ENCODE measurements around the gene WASHC4.

WASHC4 gene, protein sequence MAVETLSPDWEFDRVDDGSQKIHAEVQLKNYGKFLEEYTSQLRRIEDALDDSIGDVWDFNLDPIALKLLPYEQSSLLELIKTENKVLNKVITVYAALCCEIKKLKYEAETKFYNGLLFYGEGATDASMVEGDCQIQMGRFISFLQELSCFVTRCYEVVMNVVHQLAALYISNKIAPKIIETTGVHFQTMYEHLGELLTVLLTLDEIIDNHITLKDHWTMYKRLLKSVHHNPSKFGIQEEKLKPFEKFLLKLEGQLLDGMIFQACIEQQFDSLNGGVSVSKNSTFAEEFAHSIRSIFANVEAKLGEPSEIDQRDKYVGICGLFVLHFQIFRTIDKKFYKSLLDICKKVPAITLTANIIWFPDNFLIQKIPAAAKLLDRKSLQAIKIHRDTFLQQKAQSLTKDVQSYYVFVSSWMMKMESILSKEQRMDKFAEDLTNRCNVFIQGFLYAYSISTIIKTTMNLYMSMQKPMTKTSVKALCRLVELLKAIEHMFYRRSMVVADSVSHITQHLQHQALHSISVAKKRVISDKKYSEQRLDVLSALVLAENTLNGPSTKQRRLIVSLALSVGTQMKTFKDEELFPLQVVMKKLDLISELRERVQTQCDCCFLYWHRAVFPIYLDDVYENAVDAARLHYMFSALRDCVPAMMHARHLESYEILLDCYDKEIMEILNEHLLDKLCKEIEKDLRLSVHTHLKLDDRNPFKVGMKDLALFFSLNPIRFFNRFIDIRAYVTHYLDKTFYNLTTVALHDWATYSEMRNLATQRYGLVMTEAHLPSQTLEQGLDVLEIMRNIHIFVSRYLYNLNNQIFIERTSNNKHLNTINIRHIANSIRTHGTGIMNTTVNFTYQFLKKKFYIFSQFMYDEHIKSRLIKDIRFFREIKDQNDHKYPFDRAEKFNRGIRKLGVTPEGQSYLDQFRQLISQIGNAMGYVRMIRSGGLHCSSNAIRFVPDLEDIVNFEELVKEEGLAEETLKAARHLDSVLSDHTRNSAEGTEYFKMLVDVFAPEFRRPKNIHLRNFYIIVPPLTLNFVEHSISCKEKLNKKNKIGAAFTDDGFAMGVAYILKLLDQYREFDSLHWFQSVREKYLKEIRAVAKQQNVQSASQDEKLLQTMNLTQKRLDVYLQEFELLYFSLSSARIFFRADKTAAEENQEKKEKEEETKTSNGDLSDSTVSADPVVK

DNA sequence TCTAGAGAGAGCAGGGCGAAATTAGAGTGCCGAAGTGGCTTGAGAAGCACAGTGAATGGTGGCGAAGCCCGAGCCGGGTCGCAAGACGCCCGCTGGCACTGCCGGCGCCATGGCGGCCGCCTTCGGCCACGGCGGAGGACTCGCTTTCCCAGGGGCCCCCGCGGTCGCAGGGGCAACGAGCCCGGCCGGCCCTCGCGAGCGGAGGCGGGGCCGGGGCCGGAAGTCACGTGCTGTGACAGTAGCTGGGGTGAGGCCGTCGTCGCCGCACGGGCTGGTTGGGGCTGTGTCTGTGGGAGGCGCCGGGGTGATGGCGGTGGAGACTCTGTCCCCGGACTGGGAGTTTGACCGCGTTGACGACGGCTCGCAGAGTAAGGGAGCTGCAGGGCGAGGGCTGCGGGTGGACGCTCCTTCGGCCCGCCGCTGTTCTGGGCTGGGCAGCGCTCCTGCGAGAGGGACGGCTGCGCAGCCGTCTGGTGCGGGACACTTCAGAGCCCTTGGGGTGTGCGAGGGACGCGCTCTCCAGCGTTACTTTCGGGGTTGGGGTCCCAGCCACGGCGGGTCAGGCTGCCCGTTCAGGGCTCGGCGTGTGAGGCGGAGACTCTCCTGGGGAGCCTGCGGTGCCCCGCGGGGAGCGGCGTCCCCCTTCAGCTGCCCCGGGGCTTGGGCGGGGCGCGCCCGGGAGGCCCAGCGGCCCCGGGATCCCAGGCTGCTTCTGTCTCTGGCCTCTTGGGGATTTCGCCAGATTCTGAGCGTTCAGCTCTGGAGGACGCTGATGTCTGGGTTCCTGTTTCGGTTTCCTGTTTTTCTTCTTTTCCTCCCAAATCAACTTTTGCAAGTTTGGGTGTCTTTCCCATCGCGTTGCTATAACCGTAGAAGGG lies at the start of gene WASHC4:
TSS of gene WASHC4 (plus strand) at position 238 of the 878 bp plus-strand sequence. CDS start at position 308, 70 bp downstream.
- peak; percentile 93 for DNase-seq (ENCODE audit: low spot score)

DNA sequence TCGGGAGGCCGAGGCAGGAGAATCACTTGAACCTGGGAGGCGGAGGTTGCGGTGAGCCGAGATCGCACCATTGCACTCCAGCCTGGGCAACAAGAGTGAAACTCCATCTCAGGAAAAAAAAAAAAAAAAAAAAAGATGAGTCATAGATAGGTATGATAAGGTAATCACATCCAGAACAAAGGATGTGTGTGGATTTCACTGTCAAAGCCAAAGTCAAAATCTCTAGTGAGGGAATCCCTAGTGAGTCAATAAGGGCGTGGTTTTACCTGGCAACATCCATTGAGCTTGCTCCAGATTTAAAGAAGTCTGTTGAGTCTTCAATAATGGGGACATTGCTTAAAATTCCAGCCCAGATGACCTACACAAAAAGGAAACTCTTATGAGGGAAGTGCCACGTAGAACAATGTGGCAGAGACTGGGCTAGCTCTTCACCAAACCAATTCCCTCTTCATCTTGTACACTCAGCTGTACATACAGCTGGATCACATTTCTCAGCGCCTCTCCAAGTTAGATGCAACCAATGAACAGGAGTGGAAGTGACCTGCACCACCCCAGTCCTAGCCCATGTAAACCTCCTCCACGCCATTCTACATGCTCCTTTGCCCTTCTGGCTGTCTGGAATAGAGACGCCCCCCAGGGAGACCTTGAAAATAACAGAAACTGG lies 46.7 kb upstream of the WASHC4 start:
- no peak for DNase-seq (ENCODE audit: low spot score)

DNA sequence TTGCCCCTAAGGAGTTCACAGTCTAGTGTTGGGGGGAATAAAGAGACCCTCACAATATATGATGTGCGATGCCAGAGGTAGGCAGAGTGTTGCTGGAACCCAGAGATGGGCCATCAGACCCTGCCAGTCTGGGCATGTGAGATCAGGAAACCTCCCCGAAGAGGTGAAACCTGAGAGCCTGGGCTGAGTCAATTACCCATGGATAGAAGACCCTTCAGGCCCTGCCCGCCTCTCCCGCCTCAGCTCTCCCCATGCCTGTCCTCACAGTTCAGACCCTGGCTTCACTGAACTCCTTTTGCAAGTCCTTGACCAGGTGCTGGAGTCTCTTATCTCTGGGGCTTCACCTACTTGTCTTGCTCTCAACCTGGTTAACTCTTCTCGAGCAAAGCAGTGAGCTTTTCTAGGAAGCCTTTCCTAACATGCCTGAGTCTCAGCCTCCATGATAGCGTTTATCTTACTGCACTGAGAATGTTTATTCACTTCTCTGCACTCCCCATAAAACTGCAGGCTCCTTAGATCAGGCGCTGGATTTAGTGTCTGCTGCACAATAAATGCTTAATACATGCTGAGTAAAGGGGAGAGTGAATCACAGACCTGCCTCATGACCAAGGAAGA lies 42.9 kb upstream of the WASHC4 start:
- DNase-seq (ENCODE audit: low spot score): no peak

DNA sequence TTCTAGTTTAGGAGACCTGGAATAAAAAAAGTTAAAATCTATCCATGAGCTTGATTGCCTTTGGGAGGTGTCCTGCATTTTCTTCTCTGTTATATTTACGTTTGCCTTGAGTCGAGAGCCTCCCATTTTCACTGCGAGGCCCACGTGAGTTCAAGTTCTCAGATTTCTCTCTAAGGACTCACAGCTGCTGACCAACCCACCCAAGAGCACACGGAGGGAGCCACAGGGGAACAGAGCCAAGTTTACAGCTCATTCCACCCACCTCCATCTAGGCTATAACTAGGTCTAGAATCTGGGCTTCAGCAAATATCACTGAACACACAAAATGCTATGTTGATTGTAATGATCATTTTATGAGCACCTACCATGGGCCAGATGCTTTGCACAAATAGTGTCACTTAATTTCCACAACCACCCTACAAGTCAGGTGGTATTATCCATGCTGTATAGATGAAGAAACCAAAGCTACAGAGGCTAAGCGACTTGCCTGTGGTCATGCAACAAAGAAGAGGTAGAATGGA lies 40.0 kb upstream of the WASHC4 start:
- no peak for DNase-seq (ENCODE audit: low spot score)

DNA sequence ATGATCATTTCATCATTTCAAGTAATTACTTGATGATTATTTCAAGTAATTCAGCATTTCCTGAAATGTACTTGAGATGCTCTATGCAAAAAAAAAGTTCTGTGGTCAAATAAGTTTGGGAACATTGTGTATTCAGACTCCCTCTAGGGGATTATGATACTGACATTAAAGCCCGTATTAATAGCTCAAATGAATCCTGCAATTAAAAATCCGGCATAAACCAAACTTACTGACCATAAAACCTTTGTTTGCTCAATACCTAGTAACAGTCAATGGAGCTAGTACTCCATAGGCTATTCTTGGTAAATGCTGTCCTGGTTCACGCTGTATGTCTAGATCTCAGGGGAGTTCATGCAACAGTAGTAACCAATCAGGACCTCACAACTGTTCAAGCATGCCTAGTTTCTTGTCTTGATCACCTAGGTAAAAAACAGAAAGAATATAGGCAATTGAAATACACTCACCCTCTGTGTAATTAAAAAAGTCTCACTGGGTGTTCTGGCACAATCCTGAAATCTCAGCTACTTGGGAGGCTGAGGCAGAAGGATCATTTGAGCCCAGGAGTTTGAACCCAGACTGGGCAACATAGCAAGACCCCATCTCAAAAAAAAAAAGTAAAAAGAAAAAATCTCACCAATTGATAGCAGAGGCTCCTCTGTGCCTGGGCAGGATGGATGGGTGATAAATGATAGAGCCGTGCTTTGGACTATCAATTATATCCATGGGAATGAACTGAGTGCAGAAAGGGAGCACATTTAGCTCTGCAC lies 37.4 kb upstream of the WASHC4 start:
- DNase-seq (ENCODE audit: low spot score): no peak

DNA sequence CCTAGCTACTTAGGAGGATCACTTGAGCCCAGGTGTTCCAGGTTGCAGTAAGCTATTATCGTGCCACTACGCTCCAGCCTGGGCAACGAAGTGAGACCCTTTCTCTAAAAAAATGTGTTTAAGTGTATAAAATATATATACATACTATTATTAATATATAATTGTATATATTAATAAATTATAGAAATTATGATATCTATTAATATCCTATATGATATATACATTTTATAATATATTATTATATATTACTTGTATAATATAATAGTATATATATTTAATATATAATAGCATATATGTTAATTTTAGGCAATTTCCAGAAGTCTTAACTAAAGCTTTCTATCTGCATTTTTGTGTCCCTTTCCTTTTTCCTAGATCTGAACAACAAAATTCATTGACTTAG lies 35.5 kb upstream of the WASHC4 start:
- DNase-seq (ENCODE audit: low spot score): no peak

DNA sequence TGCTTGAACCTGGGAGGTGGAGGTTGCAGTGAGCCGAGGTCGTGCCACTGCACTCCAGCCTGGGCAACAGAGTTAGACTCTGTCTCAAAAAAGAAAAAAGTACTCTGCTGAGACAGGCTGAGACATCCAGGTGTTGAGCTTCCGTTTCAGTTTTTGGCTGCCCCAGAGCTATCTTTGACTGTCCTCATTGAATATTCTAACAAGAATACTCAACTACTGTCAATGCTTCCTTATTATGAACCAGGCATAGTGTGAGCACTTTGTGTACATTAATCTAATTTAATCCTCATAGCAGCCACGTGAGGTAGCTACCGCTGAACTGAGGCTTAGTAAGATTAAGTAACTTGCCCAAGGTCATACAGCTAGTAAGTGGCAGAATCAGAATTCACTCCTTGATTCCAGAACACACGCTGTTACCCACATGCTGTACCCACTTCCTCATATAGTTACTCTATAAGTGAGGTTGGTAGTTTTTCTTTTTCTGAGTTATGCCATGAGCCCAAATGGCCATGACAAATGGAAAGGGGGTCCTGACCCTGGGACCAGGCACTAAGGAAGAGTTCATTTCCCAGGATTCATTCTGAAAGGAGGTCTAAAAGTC lies 34.5 kb upstream of the WASHC4 start:
- no peak for DNase-seq (ENCODE audit: low spot score)

DNA sequence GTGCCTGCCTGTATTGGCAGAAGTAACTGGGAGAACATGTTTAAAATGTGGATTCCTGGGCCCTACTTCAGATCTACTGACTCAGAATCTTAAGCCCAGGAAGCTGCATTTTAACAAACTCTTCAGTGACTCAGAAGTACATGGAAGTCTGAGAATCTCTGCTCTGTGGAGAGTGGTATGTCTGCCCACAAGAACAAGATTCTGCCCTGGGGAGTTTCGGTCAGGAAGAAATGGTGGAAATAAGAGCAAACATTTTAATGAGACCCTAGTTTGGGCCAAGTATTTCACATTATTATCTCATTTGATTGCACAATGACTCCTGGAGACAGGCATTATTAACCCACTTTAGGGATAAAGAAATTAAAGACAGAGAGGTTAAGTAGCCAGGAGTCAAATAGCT lies 31.4 kb upstream of the WASHC4 start:
- no peak for DNase-seq (ENCODE audit: low spot score)

DNA sequence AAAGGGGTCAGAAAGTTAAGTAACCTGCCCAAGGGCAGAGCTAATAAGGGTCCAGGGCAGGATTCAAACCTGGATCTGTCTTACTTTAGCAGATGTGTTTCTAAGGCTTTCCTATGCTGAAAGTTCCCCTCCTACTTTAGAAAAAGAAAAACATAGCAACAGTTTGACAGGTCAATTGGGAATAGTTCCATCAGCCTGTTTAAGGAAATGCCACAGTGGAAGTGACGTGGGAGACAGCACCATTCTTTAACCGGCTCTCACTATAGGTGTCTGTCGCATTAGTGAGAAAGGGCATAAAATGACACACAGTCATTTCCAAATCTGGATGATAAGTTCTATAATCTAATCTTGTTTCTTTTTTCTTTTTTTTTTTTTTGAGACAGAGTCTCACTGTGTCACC lies 30.6 kb upstream of the WASHC4 start:
- no peak for DNase-seq (ENCODE audit: low spot score)

DNA sequence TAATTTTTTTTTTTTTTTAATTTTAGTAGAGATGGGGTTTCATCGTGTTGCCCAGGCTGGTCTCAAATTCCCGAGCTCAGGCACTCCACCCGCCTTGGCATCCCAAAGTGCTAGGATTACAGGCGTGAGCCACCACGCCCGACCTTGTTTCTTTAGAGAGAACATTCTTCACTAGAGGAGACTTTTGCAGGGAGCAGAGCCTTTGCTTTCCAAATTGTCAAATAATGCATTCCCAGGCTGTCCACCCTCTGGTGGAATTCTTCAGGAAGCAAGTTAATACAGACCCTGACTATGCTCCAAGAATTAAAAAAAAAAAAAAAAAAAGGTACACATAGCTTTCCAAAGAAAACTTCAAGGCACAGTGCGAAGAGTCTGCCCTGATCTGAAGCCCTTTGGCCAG lies 30.1 kb upstream of the WASHC4 start:
- no peak for DNase-seq (ENCODE audit: low spot score)

DNA sequence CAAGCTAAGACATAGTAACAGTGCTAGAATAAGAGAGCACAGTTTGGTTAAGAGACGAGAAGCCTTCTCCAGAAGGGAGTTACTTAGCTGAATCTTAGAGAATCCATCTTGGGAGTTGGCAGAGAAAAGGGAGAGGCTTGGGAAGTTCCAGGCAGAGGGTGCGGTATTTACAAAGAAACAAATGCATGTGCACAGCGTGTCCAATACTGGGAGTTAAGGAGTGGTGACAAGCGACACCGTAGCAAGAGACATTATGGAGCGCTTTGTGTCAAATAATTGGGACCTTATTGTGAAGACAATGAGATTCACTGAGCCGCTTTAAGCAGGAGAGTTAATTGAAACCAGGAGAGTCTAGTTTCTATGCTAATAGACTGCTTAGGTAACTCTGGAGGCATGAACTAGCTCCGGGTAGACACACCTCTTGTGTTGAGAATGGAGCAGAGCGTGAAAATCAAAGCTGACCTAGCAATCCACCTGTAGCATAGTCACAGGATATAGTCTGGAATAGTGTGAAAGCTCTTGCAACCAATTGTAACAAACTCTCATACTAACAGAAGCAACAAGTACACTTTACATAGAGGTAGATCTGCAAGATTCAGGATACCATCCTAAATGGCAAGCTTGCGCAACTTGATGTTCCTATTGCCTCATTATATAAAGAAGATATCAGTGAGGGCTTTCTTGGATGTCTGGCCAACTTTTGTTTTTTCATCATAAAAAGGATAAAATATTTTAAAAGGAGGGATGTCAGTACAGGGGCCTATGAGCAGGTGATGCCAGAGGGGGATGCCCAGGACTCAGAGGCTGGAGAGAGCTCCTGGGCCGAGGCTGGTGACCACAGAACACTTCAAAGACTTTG lies 28.6 kb upstream of the WASHC4 start:
- DNase-seq (ENCODE audit: low spot score): no peak

DNA sequence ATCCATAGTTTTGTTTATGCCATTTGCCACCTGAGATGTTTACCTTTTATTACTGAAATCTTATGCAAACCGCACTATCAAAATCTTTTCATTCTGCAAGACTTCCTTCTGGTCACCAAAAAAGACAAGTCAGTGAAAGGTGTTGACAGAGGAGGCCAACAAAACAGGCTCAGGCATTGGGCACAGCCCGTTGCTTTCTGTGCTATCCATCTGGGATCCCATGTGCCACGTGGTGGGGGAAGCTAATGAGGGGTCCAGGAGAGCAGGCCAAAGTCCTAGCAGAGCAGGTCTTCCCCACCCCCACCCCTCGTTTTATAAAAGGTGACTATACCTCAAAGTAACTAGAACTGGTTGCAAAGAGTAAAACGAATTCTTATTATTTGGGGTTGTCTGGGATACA lies 24.5 kb upstream of the WASHC4 start:
- DNase-seq (ENCODE audit: low spot score): no peak

DNA sequence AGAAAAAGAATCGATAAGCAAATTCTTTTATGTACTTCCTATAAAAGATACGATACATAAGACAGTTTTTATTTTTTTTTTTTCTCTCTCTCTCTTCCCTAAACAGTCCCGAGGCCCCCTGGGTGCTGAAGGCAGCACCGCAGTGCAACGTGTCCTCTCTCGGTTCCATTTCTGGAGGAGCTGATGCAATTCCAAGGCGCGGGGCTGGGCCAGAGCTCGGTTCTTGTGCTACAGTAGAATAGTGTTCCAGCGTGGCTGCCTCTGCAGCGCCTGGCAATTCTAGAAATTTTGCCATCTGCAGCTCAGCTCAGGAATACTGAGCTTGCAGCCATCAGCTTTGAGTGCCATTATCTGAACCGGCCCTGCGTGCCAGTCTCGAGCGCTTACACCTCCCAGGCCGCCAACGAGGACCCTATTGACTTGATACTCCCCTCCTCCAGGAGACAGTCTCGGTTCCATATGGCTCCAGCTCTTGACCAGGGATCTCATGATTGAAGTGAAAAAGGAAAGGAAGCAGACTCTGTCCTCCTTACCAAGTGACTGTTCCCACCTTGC lies 23.9 kb upstream of the WASHC4 start:
- DNase-seq (ENCODE audit: low spot score): no peak

DNA sequence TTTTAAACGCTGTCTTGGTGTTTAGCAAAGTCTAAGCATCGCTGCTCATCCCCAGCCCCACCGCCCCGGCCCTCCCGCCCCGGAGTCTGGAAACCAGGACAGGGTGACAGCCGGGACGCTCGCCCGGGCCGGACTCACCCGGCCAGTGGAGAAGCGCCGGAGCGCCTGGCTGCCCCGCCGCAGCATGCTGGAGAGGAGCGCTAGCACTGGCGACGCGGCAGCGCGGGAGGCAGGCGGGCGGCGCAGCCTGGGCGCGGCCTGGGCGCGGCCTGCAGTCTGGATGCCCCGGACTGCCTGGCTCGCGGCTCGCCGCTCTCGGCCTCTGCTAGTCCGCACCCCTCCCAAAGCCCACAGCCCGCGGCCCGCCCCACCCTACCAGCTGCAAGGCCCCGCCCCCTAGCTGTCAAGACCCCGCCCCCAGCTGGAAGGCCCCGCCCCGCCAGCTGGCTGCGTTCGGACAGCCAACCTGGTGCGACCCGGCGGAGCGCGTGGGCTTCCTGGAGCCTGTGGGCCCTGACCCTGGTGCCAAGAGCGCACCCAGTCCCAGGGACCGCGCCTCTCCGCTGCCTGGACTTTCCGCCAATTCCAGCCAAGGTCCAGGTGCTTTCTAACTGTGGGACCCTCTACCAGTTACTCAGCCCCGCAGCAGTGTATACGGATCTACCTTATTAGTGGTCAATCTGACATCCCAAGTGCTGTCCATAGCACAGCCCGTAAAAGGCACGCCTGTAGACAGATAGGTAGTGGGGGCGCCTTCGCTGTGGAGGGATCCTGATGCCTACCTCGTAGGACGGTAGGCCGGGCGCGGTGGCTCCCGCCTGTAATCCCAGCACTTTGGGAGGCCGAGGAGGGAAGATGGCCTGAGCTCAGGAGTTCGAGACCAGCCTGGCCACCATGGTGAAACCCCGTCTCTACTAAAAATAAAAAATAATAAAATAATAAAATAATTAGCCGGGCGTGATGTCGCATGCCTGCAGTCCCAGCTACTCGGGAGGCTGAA lies 23.0 kb upstream of the WASHC4 start, which contains the start of gene ALDH1L2:
TSS of gene ALDH1L2 (minus strand) at position 208 of the 1,000 bp plus-strand sequence. CDS start at position 186, 22 bp downstream.
- DNase-seq (ENCODE audit: low spot score): peak; percentile 48

DNA sequence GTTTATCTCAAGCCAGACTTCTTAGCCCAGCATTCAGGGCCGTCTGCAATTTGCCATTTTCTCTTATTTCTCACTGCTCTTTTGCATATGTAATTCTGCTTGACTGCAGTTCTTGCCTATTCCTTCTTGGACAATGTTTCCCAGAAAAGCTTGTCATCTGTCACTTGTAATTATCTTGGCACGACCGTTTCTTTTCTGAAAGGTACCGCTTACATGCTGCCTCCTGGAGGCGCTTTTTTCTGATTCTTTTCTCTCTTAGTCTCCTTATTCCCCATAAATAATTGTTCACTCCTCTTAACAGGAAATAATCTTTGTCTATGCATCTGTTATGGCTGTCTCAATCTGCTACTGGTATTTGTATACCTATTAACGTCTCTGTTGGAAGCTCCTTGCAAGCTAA lies 22.0 kb upstream of the WASHC4 start:
- DNase-seq (ENCODE audit: low spot score): no peak

DNA sequence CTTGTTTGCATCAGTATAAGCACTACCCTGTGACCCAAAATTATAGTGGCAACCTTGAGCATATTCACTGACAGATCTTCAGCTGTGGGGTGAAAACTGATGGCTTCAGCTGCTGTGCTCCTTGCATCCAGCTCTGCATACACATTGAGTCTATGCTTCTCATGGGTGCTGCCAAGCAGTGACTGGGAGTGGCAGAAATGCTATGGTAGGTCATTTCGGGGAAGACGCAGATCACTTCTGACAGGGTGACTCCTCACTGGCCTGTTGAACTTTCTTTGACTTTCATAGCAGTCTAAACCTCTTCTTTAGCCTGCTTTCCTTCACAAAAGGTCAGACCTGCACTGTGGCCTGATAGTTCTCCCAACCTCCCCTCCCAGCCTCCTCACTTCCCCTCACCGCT lies 17.7 kb upstream of the WASHC4 start:
- DNase-seq (ENCODE audit: low spot score): no peak

Measured in hematopoietic multipotent progenitor cell treated with erythropoietin and hydrocortisone succinate and interleukin-3 and kit ligand, for 15 days (in vitro differentiated cells).